H9 (cell line): ENCODE results near the gene TMEM147. TPM values are rescaled to one million over a fixed set of nuclear protein-coding genes. Genes with fewer than 3 reads are reported as not detected.

Experiments used
- DNase-seq: peaks from one replicate; pipeline ENCODE4 v3.0.0-alpha.2; 2017
- H2AFZ ChIP-seq: one replicate; pipeline ENCODE4 v1.6.1; 2013; ENCODE audit warnings: mild to moderate bottlenecking, low read length, control low read depth, moderate library complexity
- H2AK5ac ChIP-seq: 2 replicates; pipeline ENCODE4 v1.6.1; 2013; ENCODE audit warnings: low read length, control low read depth, mixed read lengths; ENCODE audit not compliant: insufficient read length
- H2BK120ac ChIP-seq: one replicate; pipeline ENCODE4 v1.6.1; 2013; ENCODE audit warnings: low read depth, mild to moderate bottlenecking, low read length, control low read depth, inconsistent platforms; ENCODE audit not compliant: poor library complexity, severe bottlenecking
- H2BK12ac ChIP-seq: 2 replicates; pipeline ENCODE4 v1.6.1; 2013; ENCODE audit warnings: low read length, control low read depth, mixed read lengths, low read depth; ENCODE audit not compliant: insufficient read length
- H2BK15ac ChIP-seq: 2 replicates; pipeline ENCODE4 v1.6.1; 2013; ENCODE audit warnings: low read depth, low read length, control low read depth
- H2BK20ac ChIP-seq: one replicate; pipeline ENCODE4 v1.6.1; 2013; ENCODE audit warnings: low read depth, mild to moderate bottlenecking, low read length, control low read depth, inconsistent platforms; ENCODE audit not compliant: poor library complexity, severe bottlenecking
- H2BK5ac ChIP-seq: 2 replicates; pipeline ENCODE4 v1.6.1; 2013; ENCODE audit warnings: low read length, control low read depth, mixed read lengths; ENCODE audit not compliant: insufficient read length
- H3K14ac ChIP-seq: 2 replicates; pipeline ENCODE4 v1.6.1; 2013; ENCODE audit warnings: low read length, control low read depth; ENCODE audit not compliant: insufficient read depth
- H3K18ac ChIP-seq: 2 replicates; pipeline ENCODE4 v1.6.1; 2013; ENCODE audit warnings: low read depth, mild to moderate bottlenecking, mixed read lengths, low read length, control low read depth; ENCODE audit not compliant: insufficient read length
- H3K23ac ChIP-seq: 2 replicates; pipeline ENCODE4 v1.6.1; 2013; ENCODE audit warnings: low read length, control low read depth, mixed read lengths, low read depth; ENCODE audit not compliant: insufficient read length
- H3K23me2 ChIP-seq: 2 replicates; pipeline ENCODE4 v1.6.1; 2013; ENCODE audit warnings: low read depth, mild to moderate bottlenecking, mixed read lengths, low read length, control low read depth; ENCODE audit not compliant: insufficient read length, poor library complexity, severe bottlenecking
- H3K27ac ChIP-seq: 2 replicates; pipeline ENCODE4 v1.5.1; 2013; ENCODE audit warnings: low read length, control low read depth, mixed read lengths, low read depth; ENCODE audit not compliant: insufficient read length
- H3K27me3 ChIP-seq: 2 replicates; pipeline ENCODE4 v1.6.1; 2013; ENCODE audit warnings: low read length, control low read depth, inconsistent platforms; ENCODE audit not compliant: insufficient read depth
- H3K4ac ChIP-seq: 2 replicates; pipeline ENCODE4 v1.6.1; 2013; ENCODE audit warnings: low read depth, mild to moderate bottlenecking, control low read depth, inconsistent platforms, low read length, moderate library complexity
- H3K4me1 ChIP-seq: 2 replicates; pipeline ENCODE4 v1.6.1; 2013; ENCODE audit warnings: low read length, control low read depth, inconsistent platforms; ENCODE audit not compliant: insufficient read depth
- H3K4me2 ChIP-seq: 2 replicates; pipeline ENCODE4 v1.6.1; 2013; ENCODE audit warnings: low read length, control low read depth, mixed read lengths; ENCODE audit not compliant: insufficient read length, insufficient read depth
- H3K56ac ChIP-seq: 2 replicates; pipeline ENCODE4 v1.6.1; 2013; ENCODE audit warnings: low read depth, mild to moderate bottlenecking, mixed read lengths, low read length, control low read depth; ENCODE audit not compliant: insufficient read length
- H3K79me1 ChIP-seq: 2 replicates; pipeline ENCODE4 v1.6.1; 2013; ENCODE audit warnings: low read depth, mild to moderate bottlenecking, moderate library complexity, low read length, control low read depth, inconsistent platforms; ENCODE audit not compliant: insufficient read depth, poor library complexity, severe bottlenecking
- H3K79me2 ChIP-seq: 2 replicates; pipeline ENCODE4 v1.6.1; 2013; ENCODE audit warnings: low read length, control low read depth, inconsistent platforms; ENCODE audit not compliant: insufficient read depth
- H3K9ac ChIP-seq: 2 replicates; pipeline ENCODE4 v1.6.1; 2013; ENCODE audit warnings: low read length, control low read depth, mixed read lengths; ENCODE audit not compliant: insufficient read length; ENCODE audit errors: extremely low read depth
- H3K9me3 ChIP-seq: one replicate; pipeline ENCODE4 v1.6.1; 2013; ENCODE audit warnings: low read depth, low read length, inconsistent platforms; ENCODE audit not compliant: control insufficient read depth
- H3T11ph ChIP-seq: one replicate; pipeline ENCODE4 v1.6.1; 2013; ENCODE audit warnings: mild to moderate bottlenecking, low read length, control low read depth, inconsistent platforms
- H4K20me1 ChIP-seq: one replicate; pipeline ENCODE4 v1.6.1; 2013; ENCODE audit not compliant: control insufficient read depth, insufficient read length, insufficient read depth
- H4K5ac ChIP-seq: 2 replicates; pipeline ENCODE4 v1.6.1; 2013; ENCODE audit warnings: low read depth, mild to moderate bottlenecking, mixed read lengths, low read length, control low read depth; ENCODE audit not compliant: insufficient read length
- H4K8ac ChIP-seq: replicated peaks from 2 replicates; pipeline ENCODE4 v1.6.1; 2013; ENCODE audit warnings: low read length, control low read depth, mixed read lengths, low read depth; ENCODE audit not compliant: insufficient read length
- H4K91ac ChIP-seq: 2 replicates; pipeline ENCODE4 v1.6.1; 2013; ENCODE audit warnings: low read depth, mild to moderate bottlenecking, moderate library complexity, mixed read lengths, low read length, control low read depth; ENCODE audit not compliant: insufficient read length
- H3K27ac Mint-ChIP-seq, 3 experiments: 2 replicates in 2 of 3; 3 replicates in 1 of 3; pipeline ENCODE4 v1.8.0; 2020 to 2021; ENCODE audit warnings: mixed read lengths in 3 of 3, mild to moderate bottlenecking in 1 of 3, moderate library complexity in 1 of 3
- H3K27me3 Mint-ChIP-seq: 2 replicates; pipeline ENCODE4 v1.8.0; 2021; ENCODE audit warnings: low read depth, mild to moderate bottlenecking, moderate library complexity, mixed read lengths
- H3K36me3 Mint-ChIP-seq, 3 experiments: 2 replicates in 2 of 3; 3 replicates in 1 of 3; pipeline ENCODE4 v1.8.0; 2020 to 2021; ENCODE audit warnings: low read depth in 3 of 3, mixed read lengths in 3 of 3; ENCODE audit not compliant: insufficient read depth in 1 of 3
- H3K4me1 Mint-ChIP-seq, 2 experiments: 2 replicates each; pipeline ENCODE4 v1.8.0; 2020; ENCODE audit warnings: mixed read lengths in 2 of 2
- H3K4me3 Mint-ChIP-seq, 2 experiments: 2 replicates in 1 of 2; 3 replicates in 1 of 2; pipeline ENCODE4 v1.8.0; 2020 to 2021; ENCODE audit warnings: mild to moderate bottlenecking in 2 of 2, mixed read lengths in 2 of 2, moderate library complexity in 1 of 2
- H3K9me3 Mint-ChIP-seq, 2 experiments: 2 replicates in 1 of 2; 3 replicates in 1 of 2; pipeline ENCODE4 v1.8.0; 2020; ENCODE audit warnings: mild to moderate bottlenecking in 2 of 2, mixed read lengths in 2 of 2, moderate library complexity in 1 of 2
- WGBS: extraction: QIAGEN DNeasy Blood & Tissue Kit; methylation state at CpG from one replicate; pipeline ENCODE4 v1.1.7; 2013; ENCODE audit warnings: missing lambda C conversion rate, low lambda C conversion rate, mixed read lengths; ENCODE audit not compliant: insufficient read length; ENCODE audit errors: extremely low coverage; 5-methylcytosine and 5-hydroxymethylcytosine counted together
- total RNA-seq: library from RNA; stranded (reverse); gene quantifications from 2 replicates; pipeline ENCODE4 v1.2.1, GENCODE V29; 2021
- TF ChIP-seq, protein P1 (sequence below): fragments of 200-600 bp; sonication (generic); conservative IDR thresholded peaks from 3 replicates; pipeline ENCODE4 v1.8.0; 2021; ENCODE audit warnings: antibody characterized with exemption, mild to moderate bottlenecking

The TMEM147 gene
- total RNA-seq, 1 experiment from 2014 or later = 125 TPM

DNA sequence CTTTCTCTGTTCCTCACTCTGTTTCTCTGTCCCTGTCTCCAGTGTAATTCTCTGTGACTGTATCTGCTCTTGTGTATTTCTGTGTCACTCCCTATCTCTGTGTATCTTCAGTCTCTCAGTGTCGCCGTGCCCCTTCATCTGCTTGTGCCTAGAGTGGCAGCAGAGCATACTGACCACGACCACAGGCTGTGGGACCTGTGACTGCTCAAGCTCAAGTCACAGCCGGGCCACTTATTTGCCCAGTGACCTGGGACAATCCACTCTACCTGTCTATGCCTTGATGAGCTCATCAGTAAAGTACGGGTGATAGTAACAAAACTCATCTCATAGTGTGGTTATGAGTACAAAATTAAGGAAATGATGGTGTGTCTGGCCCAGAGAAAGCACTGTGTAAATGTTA, 8.7 kb downstream of the TMEM147 start:
- no peak overlapping the region for H3K27ac Mint-ChIP-seq
- H2AFZ ChIP-seq = no peak overlapping the region
- H3K14ac ChIP-seq = no peak overlapping the region
- H3K79me2 ChIP-seq = no peaks in the 10 kb centered on the region
- no peak overlapping the region for H2BK5ac ChIP-seq
- H3K4me1 ChIP-seq = no peaks in the 10 kb centered on the region
- no peak for DNase-seq
- no peak overlapping the region for H3K27ac ChIP-seq
- no peaks in the 10 kb centered on the region for H3K9me3 Mint-ChIP-seq
- H3T11ph ChIP-seq = no peak overlapping the region
- H3K18ac ChIP-seq = no peak overlapping the region
- H2BK20ac ChIP-seq = no peak overlapping the region
- H3K4ac ChIP-seq = no peak overlapping the region
- no peak overlapping the region for H2BK15ac ChIP-seq
- no peaks in the 10 kb centered on the region for H3K9me3 ChIP-seq
- H3K4me3 Mint-ChIP-seq = no peak overlapping the region
- H4K5ac ChIP-seq = no peak overlapping the region
- H3K79me1 ChIP-seq = no peaks in the 10 kb centered on the region
- no CpG with 5 or more reads among the region's 5 CpGs for WGBS
- H3K56ac ChIP-seq = no peak overlapping the region
- no peak overlapping the region for H2BK120ac ChIP-seq
- H4K20me1 ChIP-seq = no peaks in the 10 kb centered on the region
- no peak overlapping the region for H4K8ac ChIP-seq
- H2BK12ac ChIP-seq = no peak overlapping the region
- no peak overlapping the region for H3K4me2 ChIP-seq
- H4K91ac ChIP-seq = no peak overlapping the region
- peaks cover 7% of the 10 kb centered on the region for H3K23me2 ChIP-seq
- H3K27me3 ChIP-seq = peaks cover 3% of the 10 kb centered on the region; the same call in 1 of the 2 replicates
- H2AK5ac ChIP-seq = no peak overlapping the region
- peaks cover 12 to 16% of the 10 kb centered on the region in 2 experiments for H3K4me1 Mint-ChIP-seq
- H3K36me3 Mint-ChIP-seq = peaks cover 0 to 14% (median 11%) of the 10 kb centered on the region in 3 experiments; a peak in 5 of 7 replicates
- TF ChIP-seq, protein P1, sequence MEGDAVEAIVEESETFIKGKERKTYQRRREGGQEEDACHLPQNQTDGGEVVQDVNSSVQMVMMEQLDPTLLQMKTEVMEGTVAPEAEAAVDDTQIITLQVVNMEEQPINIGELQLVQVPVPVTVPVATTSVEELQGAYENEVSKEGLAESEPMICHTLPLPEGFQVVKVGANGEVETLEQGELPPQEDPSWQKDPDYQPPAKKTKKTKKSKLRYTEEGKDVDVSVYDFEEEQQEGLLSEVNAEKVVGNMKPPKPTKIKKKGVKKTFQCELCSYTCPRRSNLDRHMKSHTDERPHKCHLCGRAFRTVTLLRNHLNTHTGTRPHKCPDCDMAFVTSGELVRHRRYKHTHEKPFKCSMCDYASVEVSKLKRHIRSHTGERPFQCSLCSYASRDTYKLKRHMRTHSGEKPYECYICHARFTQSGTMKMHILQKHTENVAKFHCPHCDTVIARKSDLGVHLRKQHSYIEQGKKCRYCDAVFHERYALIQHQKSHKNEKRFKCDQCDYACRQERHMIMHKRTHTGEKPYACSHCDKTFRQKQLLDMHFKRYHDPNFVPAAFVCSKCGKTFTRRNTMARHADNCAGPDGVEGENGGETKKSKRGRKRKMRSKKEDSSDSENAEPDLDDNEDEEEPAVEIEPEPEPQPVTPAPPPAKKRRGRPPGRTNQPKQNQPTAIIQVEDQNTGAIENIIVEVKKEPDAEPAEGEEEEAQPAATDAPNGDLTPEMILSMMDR = no peak
- H3K27me3 Mint-ChIP-seq = peaks cover 42% of the 10 kb centered on the region
- H3K23ac ChIP-seq = no peak overlapping the region
- H3K9ac ChIP-seq = no peak overlapping the region
